Neural progenitor cell (in vitro differentiated cells): Measurements from ENCODE around the gene SNX9.

Source experiments
- EZH2 ChIP-seq: fragments of 200-600 bp; sonication (generic); IDR thresholded peaks from 2 replicates; pipeline ENCODE4 v1.6.1; 2017; ENCODE audit warnings: antibody characterized with exemption, mild to moderate bottlenecking, moderate library complexity
- EZH2phosphoT487 ChIP-seq: fragments of 200-600 bp; sonication (generic); IDR thresholded peaks from 2 replicates; pipeline ENCODE4 v1.6.1; 2017; ENCODE audit warnings: antibody characterized with exemption
- TF ChIP-seq, protein P1 (sequence below): fragments of 200-600 bp; sonication (generic); IDR thresholded peaks from 2 replicates; pipeline ENCODE4 v1.5.1; 2017; ENCODE audit warnings: antibody characterized with exemption, mild to moderate bottlenecking

DNA sequence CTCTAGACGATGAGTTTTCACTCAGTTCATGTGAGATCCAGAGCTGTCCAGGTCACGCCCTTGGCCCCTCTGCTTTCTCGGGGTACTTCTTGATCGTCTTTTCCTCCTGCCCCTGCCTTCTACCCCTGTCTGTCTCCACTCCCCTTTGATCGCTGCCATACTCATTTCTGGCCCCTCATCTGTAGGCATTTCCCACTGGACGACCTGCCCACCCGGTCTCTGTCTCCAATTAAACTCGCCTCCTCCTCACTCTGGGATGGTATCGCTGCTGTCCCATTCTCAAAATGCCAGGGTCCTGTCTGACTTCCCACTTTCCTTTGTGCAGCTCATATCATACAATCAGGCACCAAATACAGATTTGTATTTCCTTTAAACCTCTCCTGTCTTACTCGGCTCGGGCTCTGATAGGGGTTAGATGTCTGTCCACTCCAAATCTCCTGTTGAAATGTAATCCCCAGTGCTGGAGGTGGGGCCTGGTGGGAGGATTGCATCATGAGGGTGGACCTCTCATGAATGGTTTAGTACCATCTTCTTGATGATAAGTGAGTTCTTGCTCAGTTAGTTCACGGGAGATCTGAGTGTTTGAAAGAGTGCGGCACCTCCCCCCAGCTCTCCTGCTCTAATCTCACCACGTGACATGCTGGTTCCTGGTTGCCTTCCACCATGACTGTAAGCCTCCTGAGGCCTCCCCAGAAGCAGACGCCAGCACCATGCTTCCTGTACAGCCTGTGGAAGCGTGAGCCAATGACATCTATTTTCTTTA lies 155.2 kb downstream of the SNX9 start:
- TF ChIP-seq, protein P1, sequence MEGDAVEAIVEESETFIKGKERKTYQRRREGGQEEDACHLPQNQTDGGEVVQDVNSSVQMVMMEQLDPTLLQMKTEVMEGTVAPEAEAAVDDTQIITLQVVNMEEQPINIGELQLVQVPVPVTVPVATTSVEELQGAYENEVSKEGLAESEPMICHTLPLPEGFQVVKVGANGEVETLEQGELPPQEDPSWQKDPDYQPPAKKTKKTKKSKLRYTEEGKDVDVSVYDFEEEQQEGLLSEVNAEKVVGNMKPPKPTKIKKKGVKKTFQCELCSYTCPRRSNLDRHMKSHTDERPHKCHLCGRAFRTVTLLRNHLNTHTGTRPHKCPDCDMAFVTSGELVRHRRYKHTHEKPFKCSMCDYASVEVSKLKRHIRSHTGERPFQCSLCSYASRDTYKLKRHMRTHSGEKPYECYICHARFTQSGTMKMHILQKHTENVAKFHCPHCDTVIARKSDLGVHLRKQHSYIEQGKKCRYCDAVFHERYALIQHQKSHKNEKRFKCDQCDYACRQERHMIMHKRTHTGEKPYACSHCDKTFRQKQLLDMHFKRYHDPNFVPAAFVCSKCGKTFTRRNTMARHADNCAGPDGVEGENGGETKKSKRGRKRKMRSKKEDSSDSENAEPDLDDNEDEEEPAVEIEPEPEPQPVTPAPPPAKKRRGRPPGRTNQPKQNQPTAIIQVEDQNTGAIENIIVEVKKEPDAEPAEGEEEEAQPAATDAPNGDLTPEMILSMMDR: no peak
- TF ChIP-seq EZH2 (no peak), EZH2phosphoT487 (no peak)
